Liver (tissue), 9 donors: ENCODE results near the gene TBC1D14. TPM values are rescaled to one million over a fixed set of nuclear protein-coding genes. Genes with fewer than 3 reads are reported as not detected.
A peak's percentile ranks its signal among the peaks of the same experiment; 100 is the strongest.

Source experiments
- DNase-seq: peaks from one replicate; pipeline ENCODE4 v3.0.0-alpha.2; 2017; ENCODE audit warnings: low spot score
- H3K27ac ChIP-seq, 2 donors: one replicate each; pipeline ENCODE4 v1.7.0; 2013; ENCODE audit warnings: inconsistent platforms in 2 of 2, low read length in 2 of 2, control low read depth in 1 of 2, low read depth in 1 of 2, mild to moderate bottlenecking in 1 of 2
- H3K27me3 ChIP-seq, 4 donors: one replicate each; pipeline versions ENCODE4 v1.6.1 to v1.7.0; 2013; ENCODE audit warnings: low read length in 3 of 4, inconsistent platforms in 1 of 4, mild to moderate bottlenecking in 1 of 4, moderate library complexity in 1 of 4; ENCODE audit not compliant: control insufficient read depth in 4 of 4, insufficient read depth in 4 of 4
- H3K36me3 ChIP-seq, 4 donors: one replicate each; pipeline versions ENCODE4 v1.6.1 to v1.7.0; 2013; ENCODE audit warnings: low read length in 3 of 4, mild to moderate bottlenecking in 3 of 4, low read depth in 1 of 4, moderate library complexity in 1 of 4; ENCODE audit not compliant: control insufficient read depth in 4 of 4, insufficient read depth in 3 of 4
- H3K4me1 ChIP-seq, 4 donors: one replicate each; pipeline versions ENCODE4 v1.6.1 to v1.7.0; 2013; ENCODE audit warnings: low read length in 3 of 4, mild to moderate bottlenecking in 3 of 4, moderate library complexity in 1 of 4; ENCODE audit not compliant: control insufficient read depth in 4 of 4, insufficient read depth in 4 of 4
- H3K4me3 ChIP-seq, 3 donors: one replicate each; pipeline versions ENCODE4 v1.6.1 to v1.7.0; 2013; ENCODE audit warnings: low read length in 3 of 3, control low read depth in 1 of 3, low read depth in 1 of 3, mild to moderate bottlenecking in 1 of 3
- H3K9ac ChIP-seq, 2 donors: one replicate each; pipeline ENCODE4 v1.7.0; 2013; ENCODE audit warnings: low read length in 2 of 2, mild to moderate bottlenecking in 2 of 2, moderate library complexity in 2 of 2, control low read depth in 1 of 2, low read depth in 1 of 2
- H3K9me3 ChIP-seq, 4 donors: one replicate each; pipeline versions ENCODE4 v1.6.1 to v1.7.0; 2013; ENCODE audit warnings: low read length in 3 of 4; ENCODE audit not compliant: control insufficient read depth in 4 of 4
- CTCF ChIP-seq: fragments of 150-350 bp; IDR thresholded peaks from 2 replicates; pipeline ENCODE4 v1.5.1; 2017; ENCODE audit warnings: improper control_type of control experiment, low read depth, low read length; ENCODE audit not compliant: missing input control
- EGR1 ChIP-seq, 2 donors: IDR thresholded peaks; 2 replicates each; pipeline ENCODE4 v1.6.1; 2016 to 2018; ENCODE audit warnings: antibody characterized with exemption in 2 of 2, low read depth in 2 of 2
- FOXA1 ChIP-seq: IDR thresholded peaks from 2 replicates; pipeline ENCODE4 v1.6.1; 2016; ENCODE audit warnings: antibody characterized with exemption
- GABPA ChIP-seq, 2 donors: IDR thresholded peaks in 1 of 2; conservative IDR thresholded peaks in 1 of 2; 2 replicates each; pipeline ENCODE4 v1.6.1; 2016; ENCODE audit warnings: antibody characterized with exemption in 2 of 2, mild to moderate bottlenecking in 1 of 2, moderate library complexity in 1 of 2
- HNF4A ChIP-seq, 2 donors: conservative IDR thresholded peaks; 2 replicates each; pipeline ENCODE4 v1.6.1; 2016; ENCODE audit warnings: antibody characterized with exemption in 2 of 2, mild to moderate bottlenecking in 2 of 2
- HNF4G ChIP-seq: IDR thresholded peaks from 2 replicates; pipeline ENCODE4 v1.6.1; 2016; ENCODE audit warnings: antibody characterized with exemption
- JUND ChIP-seq, 2 donors: IDR thresholded peaks; 2 replicates each; pipeline ENCODE4 v1.6.1; 2016; ENCODE audit warnings: antibody characterized with exemption in 2 of 2
- MAX ChIP-seq: IDR thresholded peaks from 2 replicates; pipeline ENCODE4 v1.6.1; 2016; ENCODE audit warnings: antibody characterized with exemption
- NR2F2 ChIP-seq: IDR thresholded peaks from 2 replicates; pipeline ENCODE4 v1.6.1; 2016; ENCODE audit warnings: antibody characterized with exemption
- RAD21 ChIP-seq, 2 donors: IDR thresholded peaks; 2 replicates each; pipeline ENCODE4 v1.6.1; 2016; ENCODE audit warnings: antibody characterized with exemption in 2 of 2, mild to moderate bottlenecking in 2 of 2
- REST ChIP-seq: IDR thresholded peaks from 2 replicates; pipeline ENCODE4 v1.6.1; 2016; ENCODE audit warnings: antibody characterized with exemption, mild to moderate bottlenecking
- RXRA ChIP-seq, 2 donors: IDR thresholded peaks; 2 replicates each; pipeline ENCODE4 v1.6.1; 2017 to 2018; ENCODE audit warnings: antibody characterized with exemption in 2 of 2, mild to moderate bottlenecking in 1 of 2
- SP1 ChIP-seq: IDR thresholded peaks from 2 replicates; pipeline ENCODE4 v1.6.1; 2018; ENCODE audit warnings: antibody characterized with exemption, mild to moderate bottlenecking
- YY1 ChIP-seq: IDR thresholded peaks from 2 replicates; pipeline ENCODE4 v1.6.1; 2016; ENCODE audit warnings: antibody characterized with exemption, mild to moderate bottlenecking
- ZBTB33 ChIP-seq: IDR thresholded peaks from 2 replicates; pipeline ENCODE4 v1.6.1; 2016; ENCODE audit warnings: antibody characterized with exemption
- WGBS: extraction: QIAGEN DNeasy Blood & Tissue Kit; methylation state at CpG from one replicate; pipeline ENCODE4 v1.1.7; 2013; 5-methylcytosine and 5-hydroxymethylcytosine counted together
- polyA plus RNA-seq, 2 donors: library from polyadenylated mRNA; stranded (reverse) in 1 of 2; unstranded in 1 of 2; fragments of 200-250 nt in 1 of 2; fragments of >200 nt in 1 of 2; fragmentation: Nextera tagmentation in 1 of 2; extraction: Ambion mirVana in 1 of 2; gene quantifications; one replicate each; pipeline versions ENCODE4 v1.2.1 to v1.2.3, GENCODE V29; 2013 to 2015
- total RNA-seq, 2 donors: library from RNA; depleted of rRNA; stranded (reverse); fragments of >200 nt; gene quantifications; one replicate each; pipeline ENCODE4 v1.2.3, GENCODE V29; 2014
- donor health status: healthy.
- donor health status: healthy.
- donor health status: healthy.
- donor health status: healthy.
- donor health status: healthy.

TBC1D14 gene
- total and polyA plus RNA-seq, 4 donors = 10.0 to 45.2 (median 22.7) TPM

GRCh38 chr4:7070729-7071511 is 161.3 kb downstream of the TBC1D14 start:
- H3K4me1 ChIP-seq = peaks cover 8 to 18% (median 13%) of the 10 kb centered on the region in 4 donors
- peak; percentile 90 for DNase-seq
- H3K36me3 ChIP-seq = no peaks in the 10 kb centered on the region
- H3K4me3 ChIP-seq = no peak overlapping the region
- TF ChIP-seq EGR1 (IDR thresholded peaks at IDR 0.05; ENCODE audit: low read depth in 2 of 2) (no peak), YY1 (no peak), MAX (no peak), NR2F2 (peak; percentile 22), RXRA (IDR thresholded peaks at IDR 0.05) (peak in 1 of 2 donors; percentile 62), HNF4A (conservative IDR thresholded peaks at IDR 0.05) (peak in 1 of 2 donors; percentile 48), REST (no peak), ZBTB33 (no peak), RAD21 (IDR thresholded peaks at IDR 0.05) (peak; percentile 96 to 99), CTCF (peak; percentile 99), FOXA1 (no peak), GABPA (IDR thresholded peaks at IDR 0.05 in 1 of 2, conservative IDR thresholded peaks at IDR 0.05 in 1 of 2) (no peak), JUND (IDR thresholded peaks at IDR 0.05) (no peak)
- H3K27ac ChIP-seq = no peak overlapping the region
- H3K9ac ChIP-seq = no peak overlapping the region
- WGBS = 38% methylated on average over 23 of the region's 23 CpGs
- no peaks in the 10 kb centered on the region for H3K27me3 ChIP-seq
- H3K9me3 ChIP-seq = no peaks in the 10 kb centered on the region

- no peaks in the 10 kb centered on the region for H3K27me3 ChIP-seq
- H3K9me3 ChIP-seq = no peaks in the 10 kb centered on the region
- no peak overlapping the region for H3K27ac ChIP-seq
- 90% methylated on average over 14 of the region's 14 CpGs for WGBS
- H3K9ac ChIP-seq = no peak overlapping the region
- H3K4me1 ChIP-seq = peaks cover 0 to 7% (median 5%) of the 10 kb centered on the region in 4 donors
- no peak for TF ChIP-seq MAX
- TF ChIP-seq SP1 = no peak
- TF ChIP-seq HNF4G = no peak
- TF ChIP-seq EGR1 (IDR thresholded peaks at IDR 0.05; ENCODE audit: low read depth in 2 of 2) = no peak
- DNase-seq = no peak
- H3K4me3 ChIP-seq = no peak overlapping the region
- H3K36me3 ChIP-seq = no peaks in the 10 kb centered on the region
Observed at GRCh38 chr4:7073059-7073458, 163.4 kb downstream of the TBC1D14 start.
